ENCODE data around the gene NOS1AP.
"Not testable (repeated sequence)": the region's sequence is repeated elsewhere in the genome, so short reads cannot be mapped to it uniquely, and the experiment has no call there.

Gene NOS1AP

GRCh38 chr1:162069334-162070093 is at the start of gene NOS1AP:
Gene NOS1AP (plus strand): TSS chr1:162069691. CDS start chr1:162070178, 487 bp downstream.
- DNase-seq, result peak; percentile 66 to 86

- DNase-seq, result no peak
These were observed 49.3 kb upstream of the NOS1AP start for GRCh38 chr1:162020150-162020549.

- DNase-seq, result no peak
These were observed 48.4 kb upstream of the NOS1AP start for GRCh38 chr1:162021124-162021523.

DNA sequence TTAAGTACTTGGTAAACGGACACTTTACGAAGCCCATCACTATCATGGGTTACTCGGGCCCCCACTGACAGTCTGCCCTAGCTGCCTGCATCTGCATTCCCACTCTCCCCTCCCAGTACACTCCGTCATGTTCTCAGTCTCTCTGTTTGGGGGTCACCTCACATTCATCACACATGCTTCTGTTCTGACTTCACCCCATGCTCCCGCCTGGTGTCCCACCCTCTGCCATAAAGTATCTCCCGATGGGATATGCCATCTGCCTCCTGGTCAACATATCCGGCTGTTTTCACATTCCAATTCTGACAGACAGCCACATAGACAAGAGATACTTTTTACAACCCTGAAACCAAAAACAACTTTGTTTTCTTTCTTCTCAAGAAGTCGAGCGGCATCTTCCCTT is 46.9 kb upstream of the NOS1AP start:
- DNase-seq, result no peak

DNA sequence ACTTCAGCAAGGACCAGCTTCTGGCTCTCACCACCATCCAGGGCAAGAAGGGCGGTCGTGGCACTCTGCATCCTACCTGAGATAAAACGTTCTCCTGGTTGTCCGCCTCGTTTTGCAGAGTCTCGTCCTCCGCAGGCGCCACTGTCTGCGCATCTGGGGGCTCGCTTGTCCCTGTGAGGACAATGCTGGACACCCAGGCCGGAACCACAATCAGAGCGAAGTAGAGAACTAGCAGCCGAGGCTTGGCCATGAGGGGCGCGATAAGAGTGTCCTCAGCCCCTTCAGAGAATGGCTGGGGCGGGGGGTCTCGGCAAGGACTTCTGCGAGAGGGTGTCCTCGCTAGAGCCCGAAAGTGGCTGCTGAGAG is 46.3 kb upstream of the NOS1AP start:
- no peak for DNase-seq

GRCh38 chr1:162023547-162024501 is 45.7 kb upstream of the NOS1AP start, which contains the start of gene OLFML2B:
Gene OLFML2B (minus strand): TSS chr1:162023869. CDS start chr1:162023430, 439 bp downstream.
- peak; percentile 48 to 62 for DNase-seq

GRCh38 chr1:162025541-162025940 is 44.0 kb upstream of the NOS1AP start:
- DNase-seq, result no peak

- DNase-seq, result no peak
These were observed 42.6 kb upstream of the NOS1AP start for GRCh38 chr1:162026881-162027280.

DNA sequence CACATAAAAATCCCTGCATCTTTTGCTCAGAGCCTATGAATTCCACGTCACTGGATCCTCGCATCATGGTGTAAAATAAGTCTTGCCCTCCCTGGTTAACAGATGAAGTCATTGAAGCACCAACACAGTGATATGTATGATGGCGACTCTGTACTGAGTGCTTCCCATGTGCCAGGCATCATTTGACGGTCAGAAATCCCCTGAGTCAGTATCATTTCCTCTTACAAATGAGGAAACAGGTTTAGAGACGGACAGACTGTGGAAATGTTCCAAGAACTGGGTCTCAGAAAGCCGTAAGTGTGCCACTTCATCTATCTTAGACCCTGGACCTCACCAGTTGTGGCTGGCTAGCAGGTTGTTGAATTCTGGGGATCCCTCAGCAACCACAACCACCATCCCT is 40.8 kb upstream of the NOS1AP start:
- DNase-seq, result no peak

DNA sequence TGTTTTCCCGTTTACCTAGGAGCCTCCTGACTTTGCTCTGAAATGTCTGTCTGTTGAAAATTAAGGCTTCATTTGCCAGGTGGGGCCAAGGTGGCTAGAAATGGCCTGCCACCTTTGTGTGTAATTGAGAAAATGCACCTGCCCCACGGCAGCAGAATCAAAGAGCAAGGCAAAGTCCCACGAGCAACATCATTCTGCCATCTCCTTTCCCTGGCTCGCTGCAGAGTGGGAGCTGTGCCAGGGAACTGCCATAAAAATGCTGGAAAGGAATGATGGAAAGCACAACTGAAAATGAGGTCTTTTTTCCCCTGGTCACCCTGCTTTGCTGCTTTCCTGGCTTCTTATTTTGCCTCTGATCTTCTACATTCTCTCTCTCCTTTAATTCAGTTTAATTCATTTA is 40.3 kb upstream of the NOS1AP start:
- no peak for DNase-seq

GRCh38 chr1:162030759-162031280 is 38.7 kb upstream of the NOS1AP start:
- DNase-seq, result no peak

DNA sequence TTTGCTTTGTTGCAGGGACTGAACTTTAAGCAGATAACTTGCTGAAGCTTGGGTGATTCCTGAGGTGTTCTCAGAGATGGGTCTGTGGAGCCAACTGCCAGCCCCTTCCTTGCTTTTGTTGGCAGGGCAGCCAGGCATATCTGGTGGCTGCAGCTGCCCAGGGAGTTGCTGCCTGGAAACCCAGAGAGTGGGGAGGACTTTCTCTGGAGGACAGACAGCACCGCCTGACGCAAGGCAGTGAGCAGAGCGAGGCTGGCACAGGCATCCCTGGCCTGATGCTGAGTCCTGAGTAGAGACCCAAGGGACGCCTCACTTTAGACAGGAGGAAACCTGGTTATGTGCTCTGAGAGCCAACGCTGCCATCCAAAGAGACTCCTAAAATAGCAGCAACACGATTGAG is 36.1 kb upstream of the NOS1AP start:
- DNase-seq, result no peak

GRCh38 chr1:162035241-162035640 is 34.2 kb upstream of the NOS1AP start:
- DNase-seq, result no peak

GRCh38 chr1:162036163-162036562 is 33.3 kb upstream of the NOS1AP start:
- no peak for DNase-seq

DNA sequence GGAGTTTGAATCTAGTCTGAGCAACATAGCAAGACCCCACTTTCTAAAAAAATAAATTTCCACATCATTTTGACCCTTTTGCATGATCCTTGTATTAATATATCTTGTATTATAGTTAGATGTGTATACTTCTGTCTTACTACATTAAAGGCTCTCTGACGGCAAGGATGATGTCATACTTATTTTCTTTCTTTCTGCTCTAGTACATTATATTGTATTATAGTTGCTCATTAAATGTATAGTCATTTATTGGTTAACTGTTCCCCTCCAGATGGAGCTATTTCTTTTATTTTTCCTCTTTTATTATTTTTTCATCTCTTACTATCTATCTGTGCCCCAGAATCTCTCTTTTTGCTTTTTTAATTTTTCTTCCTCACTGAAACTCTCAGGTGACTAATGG is 30.9 kb upstream of the NOS1AP start:
- no peak for DNase-seq

DNA sequence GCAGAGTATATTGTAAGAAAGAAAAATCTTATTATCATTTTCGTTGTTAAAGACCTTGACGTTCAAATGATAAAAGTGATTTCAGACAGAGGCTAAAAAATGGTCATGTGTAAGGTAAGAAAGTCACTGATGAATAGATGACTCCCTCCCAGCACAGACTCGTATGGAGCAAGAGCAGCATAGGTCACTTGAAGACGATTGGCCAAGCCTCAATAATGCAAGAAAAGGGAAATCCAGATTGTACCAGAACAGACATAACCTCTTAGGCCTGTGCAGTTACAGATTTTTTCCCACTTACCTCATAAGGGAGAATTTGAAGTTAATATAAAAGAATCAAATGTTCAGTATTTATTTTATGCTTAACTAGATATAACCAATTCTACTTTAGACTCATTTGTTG is 29.5 kb upstream of the NOS1AP start:
- DNase-seq, result no peak

- no peak for DNase-seq
These were observed 28.8 kb upstream of the NOS1AP start for GRCh38 chr1:162040657-162041056.

- no peak for DNase-seq
These were observed 27.1 kb upstream of the NOS1AP start for GRCh38 chr1:162042361-162042760.

- no peak for DNase-seq
These were observed 22.6 kb upstream of the NOS1AP start for GRCh38 chr1:162046921-162047320.

- DNase-seq, result not testable (repeated sequence)
These were observed 15.5 kb upstream of the NOS1AP start for GRCh38 chr1:162053949-162054348.

GRCh38 chr1:162055062-162055461 is 14.4 kb upstream of the NOS1AP start:
- no peak for DNase-seq

- DNase-seq, result peak; percentile 64 to 68
These were observed 13.4 kb upstream of the NOS1AP start for GRCh38 chr1:162056043-162056442.

DNA sequence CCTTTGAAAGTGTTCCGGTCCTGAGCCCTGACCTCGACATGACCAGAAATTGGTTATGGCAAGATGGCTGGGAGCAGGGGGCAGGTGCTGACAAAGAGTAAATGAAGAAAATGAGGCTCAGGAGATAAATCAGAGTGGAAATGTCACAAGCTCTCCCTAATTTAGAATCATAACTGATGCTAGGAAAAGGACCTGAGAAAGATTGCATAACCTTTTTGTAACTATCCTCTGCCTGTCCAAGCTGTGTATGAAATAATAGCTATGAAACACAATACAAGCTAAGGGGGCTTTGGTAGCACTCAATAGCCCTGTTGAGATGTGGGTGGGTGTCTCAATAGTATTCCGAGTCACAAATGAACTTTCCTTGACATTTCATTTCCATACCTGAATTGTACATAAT is 12.9 kb upstream of the NOS1AP start:
- no peak for DNase-seq

DNA sequence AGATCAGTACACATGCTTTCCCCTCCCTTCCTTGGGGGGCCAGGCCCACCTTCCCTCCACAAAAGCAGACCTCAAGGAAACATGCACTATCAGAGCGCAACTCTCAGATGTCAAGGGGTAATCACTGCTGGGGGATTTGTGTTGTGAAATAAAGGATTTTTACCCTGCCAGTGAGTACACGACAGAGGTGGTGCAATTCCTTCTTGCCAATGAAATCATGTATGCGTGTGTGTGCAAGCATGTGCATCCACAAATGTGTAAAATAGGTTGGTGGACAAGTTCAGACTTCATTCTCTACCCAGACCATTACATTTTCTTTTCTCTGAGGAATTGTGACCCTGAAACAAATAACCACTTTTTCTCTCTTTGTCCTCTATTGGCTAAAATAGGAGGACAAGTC is 9.8 kb upstream of the NOS1AP start:
- no peak for DNase-seq
